Measurements from ENCODE around the gene TMEM273.

TMEM273 gene

GRCh38 chr10:49173201-49173772 lies 14.9 kb downstream of the TMEM273 start:
- H3K36me3 ChIP-seq (ENCODE audit: control insufficient read depth in 5 of 5, insufficient read depth in 5 of 5, low read length in 5 of 5): no peaks in the 10 kb centered on the region
- H3K9ac ChIP-seq (ENCODE audit: low read length in 5 of 5): no peak overlapping the region
- no peaks in the 10 kb centered on the region for H3K27me3 ChIP-seq (ENCODE audit: control insufficient read depth in 5 of 5, insufficient read depth in 4 of 5, low read length in 5 of 5)
- H3K4me1 ChIP-seq (ENCODE audit: control insufficient read depth in 5 of 5, insufficient read depth in 5 of 5, low read length in 5 of 5): peaks cover 2 to 49% (median 21%) of the 10 kb centered on the region in 5 donors
- no peaks in the 10 kb centered on the region for H3K9me3 ChIP-seq (ENCODE audit: control insufficient read depth in 5 of 5, low read length in 5 of 5)
- H3K4me3 ChIP-seq (ENCODE audit: low read depth in 1 of 5, low read length in 5 of 5): no peak overlapping the region
- H3K27ac ChIP-seq (ENCODE audit: low read depth, low read length): no peak overlapping the region

- H3K9me3 ChIP-seq (ENCODE audit: control insufficient read depth in 5 of 5, low read length in 5 of 5): no peaks in the 10 kb centered on the region
- no peaks in the 10 kb centered on the region for H3K27me3 ChIP-seq (ENCODE audit: control insufficient read depth in 5 of 5, insufficient read depth in 4 of 5, low read length in 5 of 5)
- H3K36me3 ChIP-seq (ENCODE audit: control insufficient read depth in 5 of 5, insufficient read depth in 5 of 5, low read length in 5 of 5): no peaks in the 10 kb centered on the region
- no peak overlapping the region for H3K27ac ChIP-seq (ENCODE audit: low read depth, low read length)
- peaks cover 2 to 49% (median 23%) of the 10 kb centered on the region in 5 donors for H3K4me1 ChIP-seq (ENCODE audit: control insufficient read depth in 5 of 5, insufficient read depth in 5 of 5, low read length in 5 of 5)
- H3K9ac ChIP-seq (ENCODE audit: low read length in 5 of 5): no peak overlapping the region
- no peak overlapping the region for H3K4me3 ChIP-seq (ENCODE audit: low read depth in 1 of 5, low read length in 5 of 5)
These were observed 15.4 kb downstream of the TMEM273 start for GRCh38 chr10:49172777-49173132.

GRCh38 chr10:49172061-49172776 lies 16.0 kb downstream of the TMEM273 start:
- Histone ChIP-seq H3K9ac (ENCODE audit: low read length in 5 of 5) (no peak overlapping the region), H3K27ac (ENCODE audit: low read depth, low read length) (no peak overlapping the region), H3K4me1 (ENCODE audit: control insufficient read depth in 5 of 5, insufficient read depth in 5 of 5, low read length in 5 of 5) (peaks cover 0 to 49% (median 24%) of the 10 kb centered on the region in 5 donors), H3K36me3 (ENCODE audit: control insufficient read depth in 5 of 5, insufficient read depth in 5 of 5, low read length in 5 of 5) (peaks cover 0 to 5% (median 3%) of the 10 kb centered on the region in 5 donors), H3K27me3 (ENCODE audit: control insufficient read depth in 5 of 5, insufficient read depth in 4 of 5, low read length in 5 of 5) (no peaks in the 10 kb centered on the region), H3K4me3 (ENCODE audit: low read depth in 1 of 5, low read length in 5 of 5) (no peak overlapping the region), H3K9me3 (ENCODE audit: control insufficient read depth in 5 of 5, low read length in 5 of 5) (no peaks in the 10 kb centered on the region)

- no peak overlapping the region for H3K9ac ChIP-seq (ENCODE audit: low read length in 5 of 5)
- H3K27ac ChIP-seq (ENCODE audit: low read depth, low read length): no peak overlapping the region
- no peaks in the 10 kb centered on the region for H3K9me3 ChIP-seq (ENCODE audit: control insufficient read depth in 5 of 5, low read length in 5 of 5)
- H3K36me3 ChIP-seq (ENCODE audit: control insufficient read depth in 5 of 5, insufficient read depth in 5 of 5, low read length in 5 of 5): peaks cover 0 to 11% (median 10%) of the 10 kb centered on the region in 5 donors
- H3K27me3 ChIP-seq (ENCODE audit: control insufficient read depth in 5 of 5, insufficient read depth in 4 of 5, low read length in 5 of 5): no peaks in the 10 kb centered on the region
- H3K4me1 ChIP-seq (ENCODE audit: control insufficient read depth in 5 of 5, insufficient read depth in 5 of 5, low read length in 5 of 5): peaks cover 0 to 41% (median 19%) of the 10 kb centered on the region in 5 donors
- no peak overlapping the region for H3K4me3 ChIP-seq (ENCODE audit: low read depth in 1 of 5, low read length in 5 of 5)
These were observed 16.7 kb downstream of the TMEM273 start for GRCh38 chr10:49171326-49172060.

GRCh38 chr10:49170632-49171325 lies 17.4 kb downstream of the TMEM273 start:
- no peaks in the 10 kb centered on the region for H3K27me3 ChIP-seq (ENCODE audit: control insufficient read depth in 5 of 5, insufficient read depth in 4 of 5, low read length in 5 of 5)
- H3K9ac ChIP-seq (ENCODE audit: low read length in 5 of 5): no peak overlapping the region
- H3K9me3 ChIP-seq (ENCODE audit: control insufficient read depth in 5 of 5, low read length in 5 of 5): no peaks in the 10 kb centered on the region
- H3K4me3 ChIP-seq (ENCODE audit: low read depth in 1 of 5, low read length in 5 of 5): no peak overlapping the region
- H3K36me3 ChIP-seq (ENCODE audit: control insufficient read depth in 5 of 5, insufficient read depth in 5 of 5, low read length in 5 of 5): peaks cover 0 to 18% (median 17%) of the 10 kb centered on the region in 5 donors
- peaks cover 0 to 34% (median 19%) of the 10 kb centered on the region in 5 donors for H3K4me1 ChIP-seq (ENCODE audit: control insufficient read depth in 5 of 5, insufficient read depth in 5 of 5, low read length in 5 of 5)
- H3K27ac ChIP-seq (ENCODE audit: low read depth, low read length): no peak overlapping the region

- Histone ChIP-seq H3K4me1 (ENCODE audit: control insufficient read depth in 5 of 5, insufficient read depth in 5 of 5, low read length in 5 of 5) (peaks cover 0 to 31% (median 19%) of the 10 kb centered on the region in 5 donors), H3K4me3 (ENCODE audit: low read depth in 1 of 5, low read length in 5 of 5) (no peak overlapping the region), H3K27me3 (ENCODE audit: control insufficient read depth in 5 of 5, insufficient read depth in 4 of 5, low read length in 5 of 5) (no peaks in the 10 kb centered on the region), H3K9ac (ENCODE audit: low read length in 5 of 5) (no peak overlapping the region), H3K36me3 (ENCODE audit: control insufficient read depth in 5 of 5, insufficient read depth in 5 of 5, low read length in 5 of 5) (peaks cover 0 to 27% (median 25%) of the 10 kb centered on the region in 5 donors), H3K9me3 (ENCODE audit: control insufficient read depth in 5 of 5, low read length in 5 of 5) (no peaks in the 10 kb centered on the region), H3K27ac (ENCODE audit: low read depth, low read length) (no peak overlapping the region)
These were observed 18.4 kb downstream of the TMEM273 start for GRCh38 chr10:49169776-49170175.

GRCh38 chr10:49168831-49169500 lies 19.2 kb downstream of the TMEM273 start:
- H3K36me3 ChIP-seq (ENCODE audit: control insufficient read depth in 5 of 5, insufficient read depth in 5 of 5, low read length in 5 of 5): peaks cover 0 to 32% (median 25%) of the 10 kb centered on the region in 5 donors
- H3K9ac ChIP-seq (ENCODE audit: low read length in 5 of 5): no peak overlapping the region
- H3K4me3 ChIP-seq (ENCODE audit: low read depth in 1 of 5, low read length in 5 of 5): no peak overlapping the region
- peaks cover 0 to 27% (median 19%) of the 10 kb centered on the region in 5 donors for H3K4me1 ChIP-seq (ENCODE audit: control insufficient read depth in 5 of 5, insufficient read depth in 5 of 5, low read length in 5 of 5)
- H3K27me3 ChIP-seq (ENCODE audit: control insufficient read depth in 5 of 5, insufficient read depth in 4 of 5, low read length in 5 of 5): no peaks in the 10 kb centered on the region
- no peaks in the 10 kb centered on the region for H3K9me3 ChIP-seq (ENCODE audit: control insufficient read depth in 5 of 5, low read length in 5 of 5)
- no peak overlapping the region for H3K27ac ChIP-seq (ENCODE audit: low read depth, low read length)

- Histone ChIP-seq H3K27me3 (ENCODE audit: control insufficient read depth in 5 of 5, insufficient read depth in 4 of 5, low read length in 5 of 5) (no peaks in the 10 kb centered on the region), H3K27ac (ENCODE audit: low read depth, low read length) (no peak overlapping the region), H3K9ac (ENCODE audit: low read length in 5 of 5) (no peak overlapping the region), H3K4me1 (ENCODE audit: control insufficient read depth in 5 of 5, insufficient read depth in 5 of 5, low read length in 5 of 5) (peaks cover 0 to 25% (median 15%) of the 10 kb centered on the region in 5 donors), H3K4me3 (ENCODE audit: low read depth in 1 of 5, low read length in 5 of 5) (no peak overlapping the region), H3K36me3 (ENCODE audit: control insufficient read depth in 5 of 5, insufficient read depth in 5 of 5, low read length in 5 of 5) (peaks cover 0 to 32% (median 25%) of the 10 kb centered on the region in 5 donors), H3K9me3 (ENCODE audit: control insufficient read depth in 5 of 5, low read length in 5 of 5) (no peaks in the 10 kb centered on the region)
These were observed 20.0 kb downstream of the TMEM273 start for GRCh38 chr10:49168171-49168540.

- Histone ChIP-seq H3K9ac (ENCODE audit: low read length in 5 of 5) (peak overlapping the region in 1 of 5 donors; percentile 16), H3K9me3 (ENCODE audit: control insufficient read depth in 5 of 5, low read length in 5 of 5) (no peaks in the 10 kb centered on the region), H3K4me3 (ENCODE audit: low read depth in 1 of 5, low read length in 5 of 5) (no peak overlapping the region), H3K27me3 (ENCODE audit: control insufficient read depth in 5 of 5, insufficient read depth in 4 of 5, low read length in 5 of 5) (no peaks in the 10 kb centered on the region), H3K4me1 (ENCODE audit: control insufficient read depth in 5 of 5, insufficient read depth in 5 of 5, low read length in 5 of 5) (peaks cover 0 to 24% (median 14%) of the 10 kb centered on the region in 5 donors), H3K36me3 (ENCODE audit: control insufficient read depth in 5 of 5, insufficient read depth in 5 of 5, low read length in 5 of 5) (peaks cover 0 to 35% (median 28%) of the 10 kb centered on the region in 5 donors), H3K27ac (ENCODE audit: low read depth, low read length) (no peak overlapping the region)
These were observed 20.6 kb downstream of the TMEM273 start for GRCh38 chr10:49167425-49168170.
